ENCODE data around the gene ELFN1. TPM values are rescaled to one million over a fixed set of nuclear protein-coding genes. Genes with fewer than 3 reads are reported as not detected.
A peak's percentile ranks its signal among the peaks of the same experiment; 100 is the strongest.

The ELFN1 gene
- total and polyA plus RNA-seq, 8 donors = 0.19 to 4.3 (median 0.53) TPM; not detected in 1

DNA sequence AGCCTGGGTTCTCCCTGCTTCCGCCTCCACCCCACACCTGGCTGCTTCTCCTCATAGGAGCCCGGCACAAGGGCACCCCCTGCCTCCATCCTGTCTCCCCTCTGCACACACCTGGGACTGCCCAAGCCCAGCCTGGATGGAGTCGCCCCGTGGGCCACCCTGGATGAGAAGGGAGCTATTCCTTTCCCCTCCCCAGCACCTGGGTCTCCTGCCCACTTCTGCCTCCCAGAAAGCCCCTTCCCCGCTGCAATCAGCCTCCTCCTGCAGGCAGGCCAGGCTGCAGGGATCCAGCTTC lies 45.2 kb downstream of the ELFN1 start:
- Histone ChIP-seq H3K4me3 (no peak overlapping the region), H3K4me1 (peaks cover 9 to 14% (median 10%) of the 10 kb centered on the region in 4 donors), H3K9me3 (peaks cover 0 to 4% (median 2%) of the 10 kb centered on the region in 4 donors), H3K36me3 (no peaks in the 10 kb centered on the region), H3K27ac (no peak overlapping the region), H3K27me3 (peaks cover 0 to 27% (median 0%) of the 10 kb centered on the region in 3 donors)
- 91 to 95% (median 92%) methylated on average over 4 to 5 of the region's 5 CpGs for WGBS, 5 donors
- intact Hi-C loops (cut with DNase I; ENCODE audit: low total_unique reads) = no loop called here
- DNase-seq = no peak
- TF ChIP-seq, protein P1, sequence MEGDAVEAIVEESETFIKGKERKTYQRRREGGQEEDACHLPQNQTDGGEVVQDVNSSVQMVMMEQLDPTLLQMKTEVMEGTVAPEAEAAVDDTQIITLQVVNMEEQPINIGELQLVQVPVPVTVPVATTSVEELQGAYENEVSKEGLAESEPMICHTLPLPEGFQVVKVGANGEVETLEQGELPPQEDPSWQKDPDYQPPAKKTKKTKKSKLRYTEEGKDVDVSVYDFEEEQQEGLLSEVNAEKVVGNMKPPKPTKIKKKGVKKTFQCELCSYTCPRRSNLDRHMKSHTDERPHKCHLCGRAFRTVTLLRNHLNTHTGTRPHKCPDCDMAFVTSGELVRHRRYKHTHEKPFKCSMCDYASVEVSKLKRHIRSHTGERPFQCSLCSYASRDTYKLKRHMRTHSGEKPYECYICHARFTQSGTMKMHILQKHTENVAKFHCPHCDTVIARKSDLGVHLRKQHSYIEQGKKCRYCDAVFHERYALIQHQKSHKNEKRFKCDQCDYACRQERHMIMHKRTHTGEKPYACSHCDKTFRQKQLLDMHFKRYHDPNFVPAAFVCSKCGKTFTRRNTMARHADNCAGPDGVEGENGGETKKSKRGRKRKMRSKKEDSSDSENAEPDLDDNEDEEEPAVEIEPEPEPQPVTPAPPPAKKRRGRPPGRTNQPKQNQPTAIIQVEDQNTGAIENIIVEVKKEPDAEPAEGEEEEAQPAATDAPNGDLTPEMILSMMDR (IDR thresholded peaks at IDR 0.05) = no peak
- no peak for TF ChIP-seq EP300 (IDR thresholded peaks at IDR 0.05)
- TF ChIP-seq POLR2A (IDR thresholded peaks at IDR 0.05) = no peak
- no peak for TF ChIP-seq POLR2AphosphoS5 (IDR thresholded peaks at IDR 0.05)

DNA sequence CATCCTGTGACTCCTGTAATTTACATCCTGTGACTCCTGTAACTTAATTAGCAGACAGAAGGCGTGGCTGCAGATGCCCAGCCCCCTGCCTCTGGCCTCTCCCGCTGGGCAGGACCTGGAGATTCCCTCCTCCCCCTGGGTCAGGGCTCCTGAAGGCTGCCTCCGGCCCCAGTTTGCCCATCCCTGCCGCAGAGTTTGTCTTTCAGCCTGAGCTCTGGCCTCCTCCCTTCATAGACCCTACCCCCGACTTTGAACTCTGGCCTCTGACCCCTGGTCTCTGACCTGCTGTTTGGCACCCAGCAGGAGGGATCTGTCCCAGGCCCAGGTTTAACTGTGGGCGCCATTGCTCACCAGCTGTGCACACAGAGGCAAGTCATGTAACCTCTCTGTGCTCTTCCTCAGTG lies 45.6 kb downstream of the ELFN1 start:
- TF ChIP-seq POLR2A (IDR thresholded peaks at IDR 0.05) (no peak), EP300 (IDR thresholded peaks at IDR 0.05) (no peak), POLR2AphosphoS5 (IDR thresholded peaks at IDR 0.05) (no peak)
- TF ChIP-seq, protein P1 (IDR thresholded peaks at IDR 0.05) = no peak
- Histone ChIP-seq H3K4me3 (no peak overlapping the region), H3K9me3 (peaks cover 0 to under 1% (median 0%) of the 10 kb centered on the region in 4 donors), H3K27me3 (peaks cover 0 to 27% (median 0%) of the 10 kb centered on the region in 3 donors), H3K27ac (no peak overlapping the region), H3K4me1 (peaks cover 9 to 14% (median 10%) of the 10 kb centered on the region in 4 donors), H3K36me3 (no peaks in the 10 kb centered on the region)
- DNase-seq = no peak
- whole genome bisulfite sequencing, 5 donors = 66 to 82% (median 71%) methylated on average over 6 of the region's 6 CpGs
- intact Hi-C loops (cut with DNase I; ENCODE audit: low total_unique reads) = no loop called here

DNA sequence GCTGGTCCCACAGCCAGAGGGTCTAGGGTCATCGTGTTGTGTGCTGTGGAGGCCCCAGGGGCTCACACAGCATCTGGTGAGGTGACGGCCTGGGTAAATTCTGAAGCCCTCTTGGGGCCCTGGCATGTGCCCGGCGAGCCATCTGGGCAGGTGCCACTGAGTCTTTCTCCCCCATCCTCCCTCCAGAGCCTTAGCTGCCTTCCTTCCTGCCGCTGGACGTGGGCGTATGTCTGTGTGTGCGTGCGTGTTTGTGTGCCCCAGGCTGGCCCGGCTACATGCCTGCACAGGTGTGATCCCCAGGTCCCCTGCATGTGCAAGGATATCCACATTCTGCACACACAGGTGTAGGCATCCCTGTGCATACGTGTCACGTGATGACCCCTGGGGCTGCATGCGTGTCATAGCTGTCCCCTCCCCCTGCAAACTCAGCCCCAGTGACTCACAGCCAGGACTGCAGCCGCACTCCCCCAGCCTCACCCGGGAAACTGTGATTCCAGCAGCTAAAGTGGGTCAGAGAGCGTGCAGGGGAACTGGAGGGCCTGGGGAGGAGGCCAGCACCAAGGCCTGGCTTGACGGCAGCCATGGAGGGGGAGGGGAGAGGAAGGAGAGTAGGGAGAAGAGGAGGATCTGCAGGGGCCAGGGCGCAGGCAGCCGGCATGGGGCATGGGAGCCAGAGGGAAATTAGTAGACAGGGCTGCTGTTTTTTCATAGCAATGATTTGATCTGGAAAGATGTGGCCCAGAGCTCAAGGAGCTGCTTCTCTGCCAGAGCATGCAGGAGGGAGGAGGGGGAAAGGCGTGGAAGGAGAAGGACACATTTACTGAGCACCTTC lies 46.4 kb downstream of the ELFN1 start:
- H3K27me3 ChIP-seq = peaks cover 0 to 27% (median 0%) of the 10 kb centered on the region in 3 donors
- H3K9me3 ChIP-seq = no peaks in the 10 kb centered on the region
- WGBS, 5 donors = 42 to 56% (median 48%) methylated on average over 14 to 20 of the region's 20 CpGs
- no peak overlapping the region for H3K4me3 ChIP-seq
- intact Hi-C loops (cut with DNase I; ENCODE audit: low total_unique reads) = no loop called here
- H3K36me3 ChIP-seq = no peaks in the 10 kb centered on the region
- peak in 1 of 2 donors; percentile 79 for DNase-seq
- TF ChIP-seq POLR2A (IDR thresholded peaks at IDR 0.05) = no peak
- TF ChIP-seq POLR2AphosphoS5 (IDR thresholded peaks at IDR 0.05) = no peak
- TF ChIP-seq, protein P1 (IDR thresholded peaks at IDR 0.05) = no peak
- TF ChIP-seq EP300 (IDR thresholded peaks at IDR 0.05) = no peak
- no peak overlapping the region for H3K27ac ChIP-seq
- peaks cover 9 to 14% (median 10%) of the 10 kb centered on the region in 4 donors for H3K4me1 ChIP-seq

DNA sequence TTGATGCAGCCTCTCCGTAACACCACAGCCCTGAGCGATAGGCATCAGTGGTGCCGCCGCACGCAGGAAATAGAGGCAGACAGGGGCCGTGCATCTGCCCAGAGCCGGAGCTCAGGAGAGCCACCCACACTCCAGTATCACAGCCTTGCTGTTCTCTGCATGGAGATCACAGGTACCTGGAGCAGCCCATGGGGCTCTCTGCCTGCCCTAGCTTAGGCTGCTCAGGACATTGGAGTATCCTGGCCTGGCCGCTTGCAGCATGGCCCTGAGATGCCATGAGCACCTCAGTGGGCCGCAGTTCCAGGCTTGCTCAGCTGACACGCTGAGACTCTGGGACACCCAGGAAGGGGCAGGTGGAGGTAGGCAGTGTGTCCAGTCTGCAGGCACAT lies 47.0 kb downstream of the ELFN1 start:
- Histone ChIP-seq H3K36me3 (no peaks in the 10 kb centered on the region), H3K4me1 (peaks cover 9 to 14% (median 10%) of the 10 kb centered on the region in 4 donors), H3K27ac (no peak overlapping the region), H3K9me3 (no peaks in the 10 kb centered on the region), H3K4me3 (no peak overlapping the region), H3K27me3 (peaks cover 0 to 27% (median 0%) of the 10 kb centered on the region in 3 donors)
- WGBS, 5 donors = 80 to 91% (median 87%) methylated on average over 7 to 10 of the region's 10 CpGs
- TF ChIP-seq POLR2AphosphoS5 (IDR thresholded peaks at IDR 0.05) = no peak
- TF ChIP-seq, protein P1 (IDR thresholded peaks at IDR 0.05) = no peak
- no peak for TF ChIP-seq POLR2A (IDR thresholded peaks at IDR 0.05)
- intact Hi-C loops (cut with DNase I; ENCODE audit: low total_unique reads) = no loop called here
- DNase-seq = no peak
